ENCODE measurements around the gene SLC35F1.

Gene SLC35F1

DNA sequence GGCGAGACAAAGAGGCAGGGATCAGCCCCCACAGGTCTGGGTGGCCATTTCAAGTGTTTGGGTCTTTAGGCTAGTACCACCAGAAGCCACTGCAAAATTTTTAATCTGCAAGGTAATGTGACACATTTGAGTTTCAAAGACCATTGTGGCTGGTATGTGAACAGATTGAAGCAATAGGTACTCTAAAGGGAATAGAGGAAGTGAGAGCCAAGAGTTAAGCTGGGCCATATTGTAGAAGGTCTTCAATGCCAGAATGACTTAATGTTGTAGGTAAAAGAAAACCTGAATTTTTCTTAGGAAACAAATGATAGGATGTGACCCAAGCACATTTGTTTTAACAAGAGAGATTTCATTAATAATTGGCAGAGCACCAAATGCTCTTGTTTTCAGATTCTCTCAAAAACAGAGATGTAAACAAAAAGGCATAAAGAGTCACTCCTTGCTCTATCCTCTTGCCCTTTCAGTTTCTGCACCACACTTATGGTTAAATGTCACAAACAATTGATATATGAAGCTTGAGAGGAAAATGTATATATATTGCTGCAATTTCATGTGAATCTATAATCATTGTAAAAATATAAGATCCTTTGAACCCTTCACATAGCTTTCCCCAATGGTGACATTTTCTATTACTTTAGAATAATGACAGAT lies 333.9 kb downstream of the SLC35F1 start:
- H3K36me3 ChIP-seq: no peaks in the 10 kb centered on the region
- TF ChIP-seq, protein P1, sequence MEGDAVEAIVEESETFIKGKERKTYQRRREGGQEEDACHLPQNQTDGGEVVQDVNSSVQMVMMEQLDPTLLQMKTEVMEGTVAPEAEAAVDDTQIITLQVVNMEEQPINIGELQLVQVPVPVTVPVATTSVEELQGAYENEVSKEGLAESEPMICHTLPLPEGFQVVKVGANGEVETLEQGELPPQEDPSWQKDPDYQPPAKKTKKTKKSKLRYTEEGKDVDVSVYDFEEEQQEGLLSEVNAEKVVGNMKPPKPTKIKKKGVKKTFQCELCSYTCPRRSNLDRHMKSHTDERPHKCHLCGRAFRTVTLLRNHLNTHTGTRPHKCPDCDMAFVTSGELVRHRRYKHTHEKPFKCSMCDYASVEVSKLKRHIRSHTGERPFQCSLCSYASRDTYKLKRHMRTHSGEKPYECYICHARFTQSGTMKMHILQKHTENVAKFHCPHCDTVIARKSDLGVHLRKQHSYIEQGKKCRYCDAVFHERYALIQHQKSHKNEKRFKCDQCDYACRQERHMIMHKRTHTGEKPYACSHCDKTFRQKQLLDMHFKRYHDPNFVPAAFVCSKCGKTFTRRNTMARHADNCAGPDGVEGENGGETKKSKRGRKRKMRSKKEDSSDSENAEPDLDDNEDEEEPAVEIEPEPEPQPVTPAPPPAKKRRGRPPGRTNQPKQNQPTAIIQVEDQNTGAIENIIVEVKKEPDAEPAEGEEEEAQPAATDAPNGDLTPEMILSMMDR (IDR thresholded peaks at IDR 0.05; ENCODE audit: low read depth, low read length): no peak
- no peak for DNase-seq
- H3K9me3 ChIP-seq (ENCODE audit: severe bottlenecking): no peaks in the 10 kb centered on the region
- H3K27me3 ChIP-seq (ENCODE audit: insufficient read depth, low read depth, severe bottlenecking): no peaks in the 10 kb centered on the region
- H3K4me3 ChIP-seq (ENCODE audit: low read depth, low read length): no peak overlapping the region
- no peak overlapping the region for H3K27ac ChIP-seq

DNA sequence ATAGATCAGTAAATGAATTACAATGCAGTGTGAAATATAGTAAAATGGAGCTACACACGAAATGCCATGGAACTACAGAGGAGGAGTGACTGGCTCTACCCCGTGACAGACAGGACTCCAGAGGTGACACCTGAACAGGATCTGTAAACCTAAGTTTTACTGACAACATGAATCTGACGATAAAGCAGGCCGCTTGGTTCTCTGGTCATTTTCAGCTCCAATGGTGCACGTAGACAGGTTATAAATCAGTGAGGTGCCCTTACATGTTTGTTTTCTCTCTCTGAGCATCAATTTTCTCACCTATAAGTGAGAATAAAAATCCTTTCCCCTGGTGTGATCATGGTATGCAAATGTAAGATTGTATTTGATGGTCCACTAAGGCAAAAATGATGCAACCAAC lies 339.3 kb downstream of the SLC35F1 start:
- H3K36me3 ChIP-seq: no peaks in the 10 kb centered on the region
- TF ChIP-seq, protein P1 (IDR thresholded peaks at IDR 0.05; ENCODE audit: low read depth, low read length): no peak
- DNase-seq: no peak
- H3K9me3 ChIP-seq (ENCODE audit: severe bottlenecking): no peaks in the 10 kb centered on the region
- no peaks in the 10 kb centered on the region for H3K27me3 ChIP-seq (ENCODE audit: insufficient read depth, low read depth, severe bottlenecking)
- no peak overlapping the region for H3K27ac ChIP-seq
- H3K4me3 ChIP-seq (ENCODE audit: low read depth, low read length): no peak overlapping the region

DNA sequence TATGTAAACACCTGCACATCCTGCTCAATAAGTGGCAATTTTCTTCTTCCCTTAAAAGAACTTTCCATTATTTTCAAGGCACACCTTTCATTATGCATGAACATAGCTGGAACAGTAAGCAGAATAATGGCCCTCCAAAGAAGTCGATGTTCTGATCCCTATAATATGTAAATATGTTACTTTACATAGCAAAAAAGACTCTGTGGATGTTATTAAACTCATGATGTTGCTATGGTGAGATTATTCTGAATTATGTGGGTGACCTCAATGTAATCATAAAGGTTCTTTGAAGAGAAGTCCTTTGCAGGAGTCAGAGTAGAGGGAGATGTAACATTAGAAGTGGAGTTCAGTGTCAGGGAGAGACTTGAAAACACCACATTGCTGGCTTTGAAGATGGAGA lies 341.1 kb downstream of the SLC35F1 start:
- Histone ChIP-seq H3K9me3 (ENCODE audit: severe bottlenecking) (no peaks in the 10 kb centered on the region), H3K27ac (no peak overlapping the region), H3K36me3 (no peaks in the 10 kb centered on the region), H3K4me3 (ENCODE audit: low read depth, low read length) (no peak overlapping the region), H3K27me3 (ENCODE audit: insufficient read depth, low read depth, severe bottlenecking) (no peaks in the 10 kb centered on the region)
- TF ChIP-seq, protein P1 (IDR thresholded peaks at IDR 0.05; ENCODE audit: low read depth, low read length): no peak
- no peak for DNase-seq

DNA sequence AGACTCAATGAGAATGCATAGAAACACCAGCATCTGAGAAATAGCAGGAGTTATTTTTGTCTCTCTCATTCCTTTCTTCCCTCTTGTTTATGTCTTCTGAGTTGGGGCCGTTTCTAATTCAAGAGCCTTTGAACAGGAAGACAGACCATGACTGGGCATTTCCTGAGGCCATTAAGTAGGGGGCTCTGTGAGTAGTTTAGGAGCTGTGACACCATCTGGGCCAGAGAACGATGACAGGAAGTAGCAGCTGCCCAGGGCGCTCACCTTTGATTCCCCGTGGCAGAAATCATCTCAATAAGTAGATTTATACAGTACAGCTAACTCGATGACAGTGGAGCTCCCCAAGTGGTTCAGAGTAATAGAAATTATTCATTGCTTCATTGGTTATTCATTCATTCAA lies 342.6 kb downstream of the SLC35F1 start:
- Histone ChIP-seq H3K27me3 (ENCODE audit: insufficient read depth, low read depth, severe bottlenecking) (no peaks in the 10 kb centered on the region), H3K27ac (no peak overlapping the region), H3K36me3 (no peaks in the 10 kb centered on the region), H3K4me3 (ENCODE audit: low read depth, low read length) (no peak overlapping the region), H3K9me3 (ENCODE audit: severe bottlenecking) (no peaks in the 10 kb centered on the region)
- TF ChIP-seq, protein P1 (IDR thresholded peaks at IDR 0.05; ENCODE audit: low read depth, low read length): no peak
- peak; percentile 12 for DNase-seq

DNA sequence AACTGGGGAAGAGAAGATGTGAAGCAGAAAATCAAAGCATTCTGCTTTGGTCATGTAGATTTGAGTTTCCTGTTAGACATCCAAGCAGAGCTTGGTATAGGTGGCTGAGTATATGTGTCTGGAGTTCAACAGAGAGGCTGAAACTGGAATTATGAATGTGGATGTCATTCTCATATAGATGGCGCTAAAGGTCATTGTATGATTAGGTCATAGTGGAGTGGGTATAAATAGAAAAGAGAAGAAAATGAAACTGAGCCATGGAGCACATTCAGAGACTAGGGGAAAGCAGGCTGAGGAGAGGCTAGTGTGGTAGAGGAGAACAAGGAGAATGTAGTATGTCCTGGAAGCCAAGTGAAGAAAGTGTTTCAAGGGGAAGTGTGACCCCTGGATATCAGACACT lies 345.4 kb downstream of the SLC35F1 start:
- no peak overlapping the region for H3K27ac ChIP-seq
- no peaks in the 10 kb centered on the region for H3K27me3 ChIP-seq (ENCODE audit: insufficient read depth, low read depth, severe bottlenecking)
- TF ChIP-seq, protein P1 (IDR thresholded peaks at IDR 0.05; ENCODE audit: low read depth, low read length): no peak
- DNase-seq: no peak
- H3K9me3 ChIP-seq (ENCODE audit: severe bottlenecking): no peaks in the 10 kb centered on the region
- no peak overlapping the region for H3K4me3 ChIP-seq (ENCODE audit: low read depth, low read length)
- no peaks in the 10 kb centered on the region for H3K36me3 ChIP-seq

DNA sequence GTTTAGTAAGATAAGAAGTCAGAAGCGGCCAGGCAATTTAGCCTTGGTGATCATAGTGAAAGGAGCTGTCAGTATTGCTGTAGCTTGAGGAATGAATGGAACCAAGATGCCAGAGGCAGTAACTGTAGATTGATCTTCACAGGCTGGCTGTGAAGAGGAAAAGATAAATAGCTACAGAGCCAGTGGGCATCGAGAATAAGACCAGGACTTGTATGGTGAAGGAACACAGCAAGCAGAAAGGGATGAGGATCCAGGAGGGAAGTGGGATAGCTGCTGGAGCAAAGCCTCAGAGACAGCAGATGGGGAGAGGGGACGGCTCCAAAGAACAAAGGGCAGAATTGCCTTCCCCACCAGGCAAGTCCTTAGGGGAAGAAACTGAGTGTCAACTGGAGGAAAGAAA lies 346.7 kb downstream of the SLC35F1 start:
- no peak for DNase-seq
- H3K9me3 ChIP-seq (ENCODE audit: severe bottlenecking): no peaks in the 10 kb centered on the region
- no peaks in the 10 kb centered on the region for H3K27me3 ChIP-seq (ENCODE audit: insufficient read depth, low read depth, severe bottlenecking)
- TF ChIP-seq, protein P1 (IDR thresholded peaks at IDR 0.05; ENCODE audit: low read depth, low read length): no peak
- H3K36me3 ChIP-seq: no peaks in the 10 kb centered on the region
- H3K4me3 ChIP-seq (ENCODE audit: low read depth, low read length): no peak overlapping the region
- H3K27ac ChIP-seq: no peak overlapping the region

Data from WERI-Rb-1 (cell line).